WTC11 (cell line): Measurements from ENCODE around the gene RABGEF1. TPM values are rescaled to one million over a fixed set of nuclear protein-coding genes. Genes with fewer than 3 reads are reported as not detected.

Experiments used
- ATAC-seq: fragments of 200-7000 bp; cut with Tn5 transposase; 2 replicates; pipeline ENCODE4 v1.10.0; 2021; ENCODE audit warnings: mild to moderate bottlenecking, moderate library complexity
- CTCF ChIA-PET: fragments of 300-600 bp; sonication (Branson Sonifier 250); formaldehyde crosslinking; loops from one replicate; lab custom pipeline; 2021; ENCODE audit warnings: antibody characterized with exemption; lab: Charles Lee
- POLR2A ChIA-PET: fragments of 350-600 bp; sonication (Branson Sonifier 250); formaldehyde crosslinking; loops from one replicate; lab custom pipeline; 2021; ENCODE audit warnings: antibody characterized with exemption; lab: Charles Lee
- DNase-seq: peaks from one replicate; pipeline ENCODE4 v3.0.0; 2021; ENCODE audit warnings: low spot score
- H3K27ac Mint-ChIP-seq: 2 replicates; pipeline ENCODE4 v1.8.0; 2021; ENCODE audit warnings: mixed read lengths
- H3K27me3 Mint-ChIP-seq: 2 replicates; pipeline ENCODE4 v1.8.0; 2021; ENCODE audit warnings: low read depth, mild to moderate bottlenecking, moderate library complexity, mixed read lengths
- H3K36me3 Mint-ChIP-seq: 2 replicates; pipeline ENCODE4 v1.8.0; 2021; ENCODE audit warnings: mixed read lengths
- H3K4me1 Mint-ChIP-seq: 2 replicates; pipeline ENCODE4 v1.8.0; 2022; ENCODE audit warnings: mixed read lengths
- H3K4me3 Mint-ChIP-seq: 2 replicates; pipeline ENCODE4 v1.8.0; 2021; ENCODE audit warnings: mild to moderate bottlenecking, moderate library complexity, mixed read lengths
- H3K9me3 Mint-ChIP-seq: 2 replicates; pipeline ENCODE4 v1.8.0; 2021; ENCODE audit warnings: mixed read lengths
- ARID4B ChIP-seq: sonication (generic); formaldehyde crosslinking; IDR thresholded peaks from 2 replicates; pipeline ENCODE4 v1.8.0; 2023; ENCODE audit warnings: missing genetic modification reagents, mild to moderate bottlenecking, borderline replicate concordance
- ATF1 ChIP-seq: sonication (generic); formaldehyde crosslinking; IDR thresholded peaks from 2 replicates; pipeline ENCODE4 v1.8.1; 2023; ENCODE audit warnings: mild to moderate bottlenecking, moderate library complexity, missing genetic modification reagents
- CDX4 ChIP-seq: fragments of 250-450 bp; sonication (Bioruptor Pico); IDR thresholded peaks from 2 replicates; pipeline ENCODE4 v1.9.0; 2021; ENCODE audit warnings: moderate library complexity, mild to moderate bottlenecking, inconsistent platforms, borderline replicate concordance
- CREB1 ChIP-seq: sonication (generic); formaldehyde crosslinking; IDR thresholded peaks from 2 replicates; pipeline ENCODE4 v1.8.0; 2023; ENCODE audit warnings: mild to moderate bottlenecking, missing genetic modification reagents
- CTCF ChIP-seq: fragments of 200-600 bp; IDR thresholded peaks from 2 replicates; pipeline ENCODE4 v1.8.0; 2022; ENCODE audit warnings: antibody characterized with exemption
- FOXJ3 ChIP-seq: sonication (generic); formaldehyde crosslinking; IDR thresholded peaks from 2 replicates; pipeline ENCODE4 v1.9.0; 2021; ENCODE audit warnings: missing genetic modification reagents, mild to moderate bottlenecking, borderline replicate concordance
- GABPB1 ChIP-seq: sonication (generic); formaldehyde crosslinking; IDR thresholded peaks from 2 replicates; pipeline ENCODE4 v1.8.1; 2023; ENCODE audit warnings: mild to moderate bottlenecking, missing genetic modification reagents
- GRHL2 ChIP-seq: fragments of 250-450 bp; sonication (Bioruptor Pico); IDR thresholded peaks from 2 replicates; pipeline ENCODE4 v1.8.0; 2022; ENCODE audit warnings: mild to moderate bottlenecking, moderate library complexity; ENCODE audit not compliant: insufficient replicate concordance, severe bottlenecking
- IRF2 ChIP-seq: sonication (generic); formaldehyde crosslinking; IDR thresholded peaks from 2 replicates; pipeline ENCODE4 v1.8.0; 2022; ENCODE audit warnings: low read depth, missing genetic modification reagents, borderline replicate concordance
- MLX ChIP-seq: sonication (generic); formaldehyde crosslinking; IDR thresholded peaks from 2 replicates; pipeline ENCODE4 v1.8.1; 2023; ENCODE audit warnings: mild to moderate bottlenecking, missing genetic modification reagents, moderate library complexity
- NFE2L1 ChIP-seq: sonication (generic); formaldehyde crosslinking; IDR thresholded peaks from 2 replicates; pipeline ENCODE4 v1.8.1; 2023; ENCODE audit warnings: missing genetic modification reagents
- PRDM15 ChIP-seq: sonication (generic); formaldehyde crosslinking; IDR thresholded peaks from 2 replicates; pipeline ENCODE4 v1.8.0; 2022; ENCODE audit warnings: missing genetic modification reagents
- PREB ChIP-seq: sonication (generic); formaldehyde crosslinking; IDR thresholded peaks from 2 replicates; pipeline ENCODE4 v1.8.1; 2022; ENCODE audit warnings: mild to moderate bottlenecking, missing genetic modification reagents, moderate library complexity, borderline replicate concordance
- USF1 ChIP-seq: sonication (generic); formaldehyde crosslinking; IDR thresholded peaks from 2 replicates; pipeline ENCODE4 v1.8.0; 2022; ENCODE audit warnings: mild to moderate bottlenecking, missing genetic modification reagents
- ZNF121 ChIP-seq: sonication (generic); formaldehyde crosslinking; IDR thresholded peaks from 2 replicates; pipeline ENCODE4 v1.8.0; 2023; ENCODE audit warnings: missing genetic modification reagents
- ZNF317 ChIP-seq: sonication (generic); formaldehyde crosslinking; IDR thresholded peaks from 2 replicates; pipeline ENCODE4 v1.8.1; 2023; ENCODE audit warnings: low read depth, mild to moderate bottlenecking, moderate library complexity, missing genetic modification reagents, borderline replicate concordance
- ZNF396 ChIP-seq: fragments of 250-450 bp; sonication (Bioruptor Pico); IDR thresholded peaks from 2 replicates; pipeline ENCODE4 v1.8.0; 2021; ENCODE audit warnings: mild to moderate bottlenecking, moderate library complexity, borderline replicate concordance
- ZNF671 ChIP-seq: fragments of 250-450 bp; sonication (Bioruptor Pico); IDR thresholded peaks from 2 replicates; pipeline ENCODE4 v1.8.0; 2021; ENCODE audit warnings: mild to moderate bottlenecking
- total RNA-seq: library from RNA; stranded (reverse); gene quantifications from 3 replicates; pipeline ENCODE4 v1.2.3, GENCODE V29; 2021

The RABGEF1 gene
- total RNA-seq, 1 experiment from 2014 or later = 18.1 TPM

- TF ChIP-seq GRHL2 (CRISPR knock-in tag) = no peak
- TF ChIP-seq, all 79 proteins: peak for 0
- no peak for ATAC-seq
- POLR2A ChIA-PET = no interaction called here
These were observed 3.6 kb upstream of the RABGEF1 start for GRCh38 chr7:66736892-66737291.

GRCh38 chr7:66737667-66738066 lies 2.9 kb upstream of the RABGEF1 start:
- ATAC-seq (no peak), DNase-seq (no peak)
- Mint-ChIP-seq H3K9me3 (peaks cover 15% of the 10 kb centered on the region), H3K27me3 (no peaks in the 10 kb centered on the region)
- POLR2A ChIA-PET = no interaction called here
- TF ChIP-seq ZNF317 (CRISPR knock-in tag) (no peak), CDX4 (CRISPR knock-in tag) (no peak), ZNF671 (CRISPR knock-in tag) (no peak), PRDM15 (no peak), ZNF121 (no peak), GRHL2 (CRISPR knock-in tag) (no peak)
- TF ChIP-seq, all 79 proteins: peak for 0
- no peak overlapping the region; the same call in 1 of the 2 replicates for H3K27ac Mint-ChIP-seq
- H3K4me1 Mint-ChIP-seq = peaks cover 12% of the 10 kb centered on the region
- CTCF ChIA-PET = interaction anchor here (0.6 to 1.4 kb wide), 2 partner anchors 180 to 243 kb away, joined by 3 to 4 read pairs; no protein-coding TSS in a partner anchor
- H3K4me3 Mint-ChIP-seq = no peak overlapping the region
- H3K36me3 Mint-ChIP-seq = peaks cover 14% of the 10 kb centered on the region

More at GRCh38 chr7:66736892-66737291, 3.6 kb upstream of the RABGEF1 start:
- Mint-ChIP-seq H3K4me1 (peaks cover 9% of the 10 kb centered on the region), H3K36me3 (peaks cover 14% of the 10 kb centered on the region), H3K27ac (no peak overlapping the region), H3K4me3 (no peak overlapping the region), H3K27me3 (no peaks in the 10 kb centered on the region), H3K9me3 (peaks cover 15% of the 10 kb centered on the region)
- DNase-seq = no peak
- CTCF ChIA-PET = interaction anchor here (1.4 kb wide), 1 partner anchor 179 kb away, joined by 4 read pairs; no protein-coding TSS in a partner anchor

GRCh38 chr7:66739477-66739876 lies 1.1 kb upstream of the RABGEF1 start:
- POLR2A ChIA-PET = interaction anchor here (0.7 to 1.6 kb wide), 3 partner anchors 75 to 105 kb away, joined by 4 to 9 read pairs (median 4); no protein-coding TSS in a partner anchor
- DNase-seq (no peak), ATAC-seq (no peak)
- peaks cover 14% of the 10 kb centered on the region for H3K36me3 Mint-ChIP-seq
- CTCF ChIA-PET = interaction anchor here (2.0 kb wide), 1 partner anchor 182 kb away, joined by 5 read pairs; no protein-coding TSS in a partner anchor
- peaks cover 12% of the 10 kb centered on the region for H3K4me1 Mint-ChIP-seq
- peaks cover 15% of the 10 kb centered on the region for H3K9me3 Mint-ChIP-seq
- H3K4me3 Mint-ChIP-seq = peak overlapping the region; percentile 93
- H3K27ac Mint-ChIP-seq = peak overlapping the region; percentile 89
- no peaks in the 10 kb centered on the region for H3K27me3 Mint-ChIP-seq
- TF ChIP-seq CTCF (no peak), PREB (CRISPR knock-in tag) (no peak), ARID4B (no peak), ZNF396 (CRISPR knock-in tag) (no peak), NFE2L1 (CRISPR knock-in tag) (no peak), ATF1 (no peak), FOXJ3 (CRISPR knock-in tag) (no peak), CREB1 (CRISPR knock-in tag) (no peak), GABPB1 (CRISPR knock-in tag) (no peak), MLX (no peak), IRF2 (CRISPR knock-in tag) (no peak), USF1 (no peak)
